Nucleus accumbens (tissue), 56 donors: Measurements from ENCODE around the gene ADGRF5.

ENCODE experiments used
- DNase-seq, 56 donors: peaks; one replicate each; lab custom pipeline; 2025; lab: John Stamatoyannopoulos, UW

Gene ADGRF5

GRCh38 chr6:46921731-46922130 is at the start of gene ADGRF5:
TSS of gene ADGRF5 (minus strand) at chr6:46921938. CDS start at chr6:46906762, 15,176 bp downstream.
- DNase-seq, result no peak

- no peak for DNase-seq
Measured at GRCh38 chr6:46969206-46969605, 47.5 kb upstream of the ADGRF5 start.

GRCh38 chr6:46967826-46968349 is 46.1 kb upstream of the ADGRF5 start:
- no peak for DNase-seq

GRCh38 chr6:46964716-46965519 is 43.2 kb upstream of the ADGRF5 start:
- no peak for DNase-seq

- no peak for DNase-seq
Measured at GRCh38 chr6:46963626-46964025, 41.9 kb upstream of the ADGRF5 start.

- DNase-seq, result no peak
Measured at GRCh38 chr6:46963039-46963438, 41.3 kb upstream of the ADGRF5 start.

GRCh38 chr6:46961711-46962110 is 40.0 kb upstream of the ADGRF5 start:
- DNase-seq, result no peak

GRCh38 chr6:46961232-46961631 is 39.5 kb upstream of the ADGRF5 start:
- DNase-seq, result no peak

- no peak for DNase-seq
Measured at GRCh38 chr6:46959419-46959818, 37.7 kb upstream of the ADGRF5 start.

- no peak for DNase-seq
Measured at GRCh38 chr6:46956409-46956808, 34.7 kb upstream of the ADGRF5 start.

GRCh38 chr6:46954837-46955451 is 33.2 kb upstream of the ADGRF5 start:
- DNase-seq, result no peak

- DNase-seq, result no peak
Measured at GRCh38 chr6:46953921-46954320, 32.2 kb upstream of the ADGRF5 start.

GRCh38 chr6:46949632-46950280 is 28.0 kb upstream of the ADGRF5 start:
- no peak for DNase-seq

GRCh38 chr6:46948699-46949098 is 27.0 kb upstream of the ADGRF5 start:
- no peak for DNase-seq

GRCh38 chr6:46947497-46947896 is 25.8 kb upstream of the ADGRF5 start:
- DNase-seq, result no peak

- no peak for DNase-seq
Measured at GRCh38 chr6:46940433-46941226, 18.9 kb upstream of the ADGRF5 start.

- no peak for DNase-seq
Measured at GRCh38 chr6:46937642-46938041, 15.9 kb upstream of the ADGRF5 start.

GRCh38 chr6:46935687-46936086 is 13.9 kb upstream of the ADGRF5 start:
- DNase-seq, result no peak

- DNase-seq, result no peak
Measured at GRCh38 chr6:46933751-46934150, 12.0 kb upstream of the ADGRF5 start.

GRCh38 chr6:46932526-46933319 is 11.0 kb upstream of the ADGRF5 start:
- DNase-seq, result no peak
